Effector CD4-positive, alpha-beta T cell (primary cell): Measurements from ENCODE around the gene USP6NL.

ENCODE experiments used
- DNase-seq: peaks from one replicate; pipeline ENCODE4 v3.0.0-alpha.2; 2020

Gene USP6NL

DNA sequence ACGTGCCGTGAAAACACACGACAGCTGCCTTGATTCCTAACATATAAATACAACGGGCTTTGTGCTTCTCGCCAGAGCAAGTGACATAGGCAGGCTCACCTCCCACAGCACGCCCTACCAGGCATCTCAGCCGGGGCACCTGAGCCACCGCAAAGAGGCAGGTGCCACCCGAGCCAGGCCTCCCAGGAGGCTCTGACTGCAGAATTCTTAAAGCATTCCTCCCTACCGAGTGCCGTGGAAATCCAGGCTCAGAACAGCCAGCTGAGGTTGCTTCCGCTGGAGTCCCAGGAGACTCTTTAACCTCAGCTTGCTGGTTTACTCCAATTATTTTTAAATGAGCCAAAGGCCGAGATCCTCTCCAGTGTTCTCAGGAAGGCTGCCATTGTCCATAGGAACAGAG, 206.5 kb downstream of the USP6NL start:
- DNase-seq = no peak
